ENCODE measurements around the gene DNAH17. TPM values are rescaled to one million over a fixed set of nuclear protein-coding genes. Genes with fewer than 3 reads are reported as not detected.

The DNAH17 gene
- total and polyA plus RNA-seq, 2 donors (not counting 3 experiments of a cell fraction or from before 2014, with no cell fraction given), result not detected

- Histone ChIP-seq H3K79me2 (ENCODE audit: control insufficient read depth, insufficient read depth, low read length) (peaks cover 62% of the 10 kb centered on the region), H3K9ac (replicated peaks; ENCODE audit: extremely low read depth, insufficient read depth, low read length) (no peak overlapping the region), H2AFZ (ENCODE audit: low read depth, low read length) (no peak overlapping the region), H3K27ac (ENCODE audit: insufficient read depth, low read depth, low read length) (no peak overlapping the region), H3K4me3 (replicated peaks in 1 of 3; ENCODE audit: insufficient read depth in 1 of 3, low read depth in 1 of 3, low read length in 3 of 3) (no peak overlapping the region), H3K4me2 (ENCODE audit: insufficient read depth, low read length) (no peak overlapping the region), H3K4me1 (ENCODE audit: control insufficient read depth, extremely low read depth, insufficient read depth, low read length) (no peaks in the 10 kb centered on the region), H3K9me1 (replicated peaks; ENCODE audit: control insufficient read depth, extremely low read depth, insufficient read depth, low read length) (no peaks in the 10 kb centered on the region), H3K9me3 (replicated peaks; ENCODE audit: control insufficient read depth, insufficient read depth, low read length) (no peaks in the 10 kb centered on the region), H3K36me3 (ENCODE audit: control insufficient read depth in 2 of 2, extremely low read depth in 1 of 2, insufficient read depth in 2 of 2, low read length in 2 of 2) (peaks cover 7 to 33% of the 10 kb centered on the region in 2 experiments), H3K27me3 (ENCODE audit: control insufficient read depth in 2 of 2, insufficient read depth in 2 of 2, low read length in 2 of 2) (no peaks in the 10 kb centered on the region), H4K20me1 (replicated peaks; ENCODE audit: control insufficient read depth, extremely low read depth, insufficient read depth, low read length) (no peaks in the 10 kb centered on the region)
- CTCF ChIA-PET, result no interaction called here
- POLR2A ChIA-PET, result no interaction called here
- TF ChIP-seq FOS (IDR thresholded peaks at IDR 0.05; ENCODE audit: borderline replicate concordance, insufficient read depth, low read length), result no peak
- TF ChIP-seq CTCF (IDR thresholded peaks at IDR 0.05; ENCODE audit: extremely low read depth in 1 of 2, insufficient read depth in 1 of 2, low read depth in 1 of 2, low read length in 2 of 2), result no peak
- TF ChIP-seq GATA2 (IDR thresholded peaks at IDR 0.05; ENCODE audit: insufficient read depth, insufficient read length, low read depth, low read length), result no peak
- no peak for TF ChIP-seq POLR2AphosphoS5 (IDR thresholded peaks at IDR 0.05; ENCODE audit: insufficient read depth, low read depth, low read length)
- TF ChIP-seq, protein P1, sequence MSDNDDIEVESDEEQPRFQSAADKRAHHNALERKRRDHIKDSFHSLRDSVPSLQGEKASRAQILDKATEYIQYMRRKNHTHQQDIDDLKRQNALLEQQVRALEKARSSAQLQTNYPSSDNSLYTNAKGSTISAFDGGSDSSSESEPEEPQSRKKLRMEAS (IDR thresholded peaks at IDR 0.05; ENCODE audit: insufficient read depth, insufficient read length), result no peak
- no peak for TF ChIP-seq MYC (IDR thresholded peaks at IDR 0.05; ENCODE audit: low read depth, low read length)
- TF ChIP-seq POLR2A (IDR thresholded peaks at IDR 0.05; ENCODE audit: low read depth, low read length), result no peak
- no TSS peak for BruUV-seq (replicated peaks)
- dilution Hi-C loops (cut with MboI; ENCODE audit: extremely low pct_ligation_motif_present, low sequenced_read_pairs), result no loop called here
- DNase-seq (ENCODE audit: low read depth, low spot score), result no peak
- intact Hi-C loops (cut with micrococcal nuclease), result no loop called here
- FAIRE-seq, result no peak
Measured at GRCh38 chr17:78407387-78408000, 169.7 kb downstream of the DNAH17 start.

Data from endothelial cell of umbilical vein (primary cell).